ENCODE data around the gene AKR1C3.
A peak's percentile ranks its signal among the peaks of the same experiment; 100 is the strongest.

Gene AKR1C3

GRCh38 chr10:5071411-5072198, 22.6 kb upstream of the AKR1C3 start:
- Mint-ChIP-seq H3K4me3 (no peak overlapping the region), H3K27ac (no peak overlapping the region), H3K4me1 (peaks cover 3 to 6% of the 10 kb centered on the region in 2 donors), H3K27me3 (no peaks in the 10 kb centered on the region), H3K36me3 (peaks cover 0 to 1% of the 10 kb centered on the region in 2 donors), H3K9me3 (peaks cover 4 to 11% of the 10 kb centered on the region in 2 donors)
- DNase-seq (no peak), ATAC-seq (replicated peaks) (no peak)

- DNase-seq, result no peak
- Mint-ChIP-seq H3K36me3 (no peaks in the 10 kb centered on the region), H3K27me3 (no peaks in the 10 kb centered on the region), H3K4me1 (peaks cover 3 to 6% of the 10 kb centered on the region in 2 donors), H3K27ac (no peak overlapping the region), H3K9me3 (peaks cover 2 to 7% of the 10 kb centered on the region in 2 donors), H3K4me3 (no peak overlapping the region)
- ATAC-seq (replicated peaks), result no peak
These were observed 20.6 kb upstream of the AKR1C3 start for GRCh38 chr10:5073659-5074058.

- ATAC-seq (replicated peaks) (no peak), DNase-seq (no peak)
- Mint-ChIP-seq H3K27ac (no peak overlapping the region), H3K27me3 (no peaks in the 10 kb centered on the region), H3K36me3 (no peaks in the 10 kb centered on the region), H3K4me3 (no peak overlapping the region), H3K9me3 (peaks cover 0 to 2% of the 10 kb centered on the region in 2 donors), H3K4me1 (peaks cover 3 to 4% of the 10 kb centered on the region in 2 donors)
These were observed 17.6 kb upstream of the AKR1C3 start for GRCh38 chr10:5076615-5077014.

GRCh38 chr10:5078547-5079180, 15.6 kb upstream of the AKR1C3 start:
- Mint-ChIP-seq H3K4me1 (no peaks in the 10 kb centered on the region), H3K9me3 (no peaks in the 10 kb centered on the region), H3K4me3 (no peak overlapping the region), H3K36me3 (no peaks in the 10 kb centered on the region), H3K27ac (no peak overlapping the region), H3K27me3 (no peaks in the 10 kb centered on the region)
- no peak for ATAC-seq (replicated peaks)
- DNase-seq, result no peak

- Mint-ChIP-seq H3K27me3 (no peaks in the 10 kb centered on the region), H3K36me3 (no peaks in the 10 kb centered on the region), H3K4me1 (no peaks in the 10 kb centered on the region), H3K9me3 (no peaks in the 10 kb centered on the region), H3K4me3 (no peak overlapping the region), H3K27ac (no peak overlapping the region)
- no peak for ATAC-seq (replicated peaks)
- no peak for DNase-seq
These were observed 14.8 kb upstream of the AKR1C3 start for GRCh38 chr10:5079306-5079830.

GRCh38 chr10:5079836-5080235, 14.4 kb upstream of the AKR1C3 start:
- ATAC-seq (replicated peaks) (no peak), DNase-seq (no peak)
- Mint-ChIP-seq H3K27me3 (no peaks in the 10 kb centered on the region), H3K4me1 (no peaks in the 10 kb centered on the region), H3K4me3 (no peak overlapping the region), H3K36me3 (no peaks in the 10 kb centered on the region), H3K9me3 (peaks cover 0 to 1% of the 10 kb centered on the region in 2 donors), H3K27ac (no peak overlapping the region)

- H3K27me3 Mint-ChIP-seq, result no peaks in the 10 kb centered on the region
- H3K4me3 Mint-ChIP-seq, result no peak overlapping the region
- DNase-seq (no peak), ATAC-seq (replicated peaks) (no peak)
- H3K9me3 Mint-ChIP-seq, result peaks cover 0 to 1% of the 10 kb centered on the region in 2 donors
- no peaks in the 10 kb centered on the region for H3K4me1 Mint-ChIP-seq
- peaks cover 0 to 1% of the 10 kb centered on the region in 2 donors for H3K36me3 Mint-ChIP-seq
- no peak overlapping the region for H3K27ac Mint-ChIP-seq
These were observed 13.1 kb upstream of the AKR1C3 start for GRCh38 chr10:5081091-5081490.

- DNase-seq (no peak), ATAC-seq (replicated peaks) (no peak)
- Mint-ChIP-seq H3K27me3 (peaks cover 6 to 16% of the 10 kb centered on the region in 2 donors), H3K27ac (no peak overlapping the region), H3K4me1 (no peaks in the 10 kb centered on the region), H3K9me3 (peaks cover 10 to 15% of the 10 kb centered on the region in 2 donors), H3K36me3 (peaks cover 4 to 6% of the 10 kb centered on the region in 2 donors), H3K4me3 (no peak overlapping the region)
These were observed 5.4 kb upstream of the AKR1C3 start for GRCh38 chr10:5088703-5089261.

- peaks cover 2 to 8% of the 10 kb centered on the region in 2 donors for H3K4me1 Mint-ChIP-seq
- H3K36me3 Mint-ChIP-seq, result peaks cover 4 to 6% of the 10 kb centered on the region in 2 donors
- H3K9me3 Mint-ChIP-seq, result peaks cover 9 to 15% of the 10 kb centered on the region in 2 donors
- no peak overlapping the region for H3K4me3 Mint-ChIP-seq
- H3K27ac Mint-ChIP-seq, result no peak overlapping the region
- peaks cover 6 to 16% of the 10 kb centered on the region in 2 donors for H3K27me3 Mint-ChIP-seq
- ATAC-seq (replicated peaks), result peak in 1 of 2 donors; percentile 53
- no peak for DNase-seq
These were observed 4.3 kb upstream of the AKR1C3 start for GRCh38 chr10:5089865-5090264.

- H3K4me1 Mint-ChIP-seq, result peaks cover 2 to 9% of the 10 kb centered on the region in 2 donors
- no peak for DNase-seq
These were observed 3.7 kb upstream of the AKR1C3 start for GRCh38 chr10:5090551-5090950.

GRCh38 chr10:5091196-5091595, 3.0 kb upstream of the AKR1C3 start:
- Mint-ChIP-seq H3K27ac (no peak overlapping the region), H3K4me3 (no peak overlapping the region), H3K4me1 (peaks cover 2 to 9% of the 10 kb centered on the region in 2 donors), H3K9me3 (peaks cover 9 to 15% of the 10 kb centered on the region in 2 donors), H3K27me3 (peaks cover 6 to 16% of the 10 kb centered on the region in 2 donors), H3K36me3 (peaks cover 2 to 6% of the 10 kb centered on the region in 2 donors)
- ATAC-seq (replicated peaks) (no peak), DNase-seq (no peak)

More at GRCh38 chr10:5090551-5090950, 3.7 kb upstream of the AKR1C3 start:
- H3K36me3 Mint-ChIP-seq, result peaks cover 4 to 6% of the 10 kb centered on the region in 2 donors
- H3K4me3 Mint-ChIP-seq, result no peak overlapping the region
- H3K27ac Mint-ChIP-seq, result no peak overlapping the region
- ATAC-seq (replicated peaks), result no peak
- H3K27me3 Mint-ChIP-seq, result peaks cover 6 to 16% of the 10 kb centered on the region in 2 donors
- H3K9me3 Mint-ChIP-seq, result peaks cover 9 to 15% of the 10 kb centered on the region in 2 donors

GRCh38 chr10:5092375-5092774, 1.8 kb upstream of the AKR1C3 start:
- no peak for ATAC-seq (replicated peaks)
- Mint-ChIP-seq H3K27ac (no peak overlapping the region), H3K9me3 (peaks cover 9 to 15% of the 10 kb centered on the region in 2 donors), H3K36me3 (peaks cover 2 to 6% of the 10 kb centered on the region in 2 donors), H3K4me1 (peaks cover 2 to 9% of the 10 kb centered on the region in 2 donors), H3K4me3 (no peak overlapping the region), H3K27me3 (peaks cover 6 to 16% of the 10 kb centered on the region in 2 donors)
- no peak for DNase-seq

- DNase-seq (no peak), ATAC-seq (replicated peaks) (no peak)
- peaks cover 6 to 10% of the 10 kb centered on the region in 2 donors for H3K27me3 Mint-ChIP-seq
- peaks cover 2 to 9% of the 10 kb centered on the region in 2 donors for H3K4me1 Mint-ChIP-seq
- no peak overlapping the region for H3K27ac Mint-ChIP-seq
- H3K4me3 Mint-ChIP-seq, result no peak overlapping the region
- H3K9me3 Mint-ChIP-seq, result peaks cover 7 to 10% of the 10 kb centered on the region in 2 donors
- H3K36me3 Mint-ChIP-seq, result peaks cover 2 to 6% of the 10 kb centered on the region in 2 donors
These were observed 1.1 kb upstream of the AKR1C3 start for GRCh38 chr10:5092848-5093790.

All from stimulated activated naive B cell treated with anti-CD40 and anti-IgM and Interleukin-4, amounts not matched to agents 10 μg/mL and 1 μg/mL and 100 μg/mL, for 72 hours (primary cell).